ENCODE measurements around the gene COG7. TPM values are rescaled to one million over a fixed set of nuclear protein-coding genes. Genes with fewer than 3 reads are reported as not detected.

Gene COG7
- total RNA-seq, 1 experiment from 2014 or later: 22.1 TPM

GRCh38 chr16:23410176-23410575 is 42.8 kb downstream of the COG7 start:
- no peak overlapping the region for H3K4me2 ChIP-seq (ENCODE audit: low read length)
- no peaks in the 10 kb centered on the region for H3K4me1 ChIP-seq (ENCODE audit: control insufficient read depth in 1 of 2, insufficient read depth in 2 of 2, low read length in 2 of 2)
- no peaks in the 10 kb centered on the region for H3K9me3 ChIP-seq (ENCODE audit: control insufficient read depth in 1 of 2, insufficient read depth in 1 of 2, low read depth in 1 of 2, low read length in 2 of 2)
- no peak for TF ChIP-seq SP1 (IDR thresholded peaks at IDR 0.05; ENCODE audit: low read depth)
- no peak for TF ChIP-seq EZH2phosphoT487 (IDR thresholded peaks at IDR 0.05; ENCODE audit: borderline replicate concordance)
- TF ChIP-seq ZFX (IDR thresholded peaks at IDR 0.05): no peak
- TF ChIP-seq REST (IDR thresholded peaks at IDR 0.05; ENCODE audit: low read depth): no peak
- TF ChIP-seq EZH2 (IDR thresholded peaks at IDR 0.05): no peak
- TF ChIP-seq CEBPB (IDR thresholded peaks at IDR 0.05; ENCODE audit: low read depth): no peak
- no peaks in the 10 kb centered on the region for H3K9me2 ChIP-seq (ENCODE audit: insufficient read depth)
- no peak overlapping the region for H3K9ac ChIP-seq (ENCODE audit: low read length)
- no peak overlapping the region for H3K4me3 ChIP-seq (replicated peaks in 1 of 2; ENCODE audit: low read depth in 1 of 2, low read length in 2 of 2)
- H4K20me1 ChIP-seq (ENCODE audit: insufficient read depth): no peaks in the 10 kb centered on the region
- ATAC-seq: no peak
- H3K27me3 ChIP-seq (ENCODE audit: insufficient read depth, low read length): no peaks in the 10 kb centered on the region
- DNase-seq (ENCODE audit: low read depth, low spot score): no peak
- intact Hi-C loops (cut with micrococcal nuclease): no loop called here
- no peak overlapping the region for H3K27ac ChIP-seq (ENCODE audit: low read depth, low read length)
- no TSS peak for BruUV-seq (replicated peaks)
- H3K36me3 ChIP-seq (ENCODE audit: control insufficient read depth in 1 of 2, insufficient read depth in 2 of 2, low read length in 2 of 2): peaks cover 8 to 18% of the 10 kb centered on the region in 2 experiments
- POLR2A ChIA-PET: no interaction called here
- no peak overlapping the region for H2AFZ ChIP-seq (ENCODE audit: low read depth, low read length, poor library complexity, severe bottlenecking)
- CTCF ChIA-PET: no interaction called here
- RAD21 ChIA-PET (ENCODE audit: low non-redundant PET in 1 of 2, low total read pairs in 2 of 2, uncharacterized antibody in 2 of 2, unreplicated experiment in 2 of 2): no interaction called here
- no peaks in the 10 kb centered on the region for H3K79me2 ChIP-seq (ENCODE audit: insufficient read depth, low read length)

- H3K4me2 ChIP-seq (ENCODE audit: low read length): no peak overlapping the region
- ATAC-seq (no peak), DNase-seq (ENCODE audit: low read depth, low spot score) (no peak)
- no peak overlapping the region for H3K27ac ChIP-seq (ENCODE audit: low read depth, low read length)
- ChIA-PET CTCF (no interaction called here), RAD21 (ENCODE audit: low non-redundant PET in 1 of 2, low total read pairs in 2 of 2, uncharacterized antibody in 2 of 2, unreplicated experiment in 2 of 2) (no interaction called here), POLR2A (no interaction called here)
- no peak for TF ChIP-seq SP1 (IDR thresholded peaks at IDR 0.05; ENCODE audit: low read depth)
- intact Hi-C loops (cut with micrococcal nuclease): no loop called here
- H3K9ac ChIP-seq (ENCODE audit: low read length): no peak overlapping the region
- H4K20me1 ChIP-seq (ENCODE audit: insufficient read depth): no peaks in the 10 kb centered on the region
- H3K79me2 ChIP-seq (ENCODE audit: insufficient read depth, low read length): no peaks in the 10 kb centered on the region
- H3K9me2 ChIP-seq (ENCODE audit: insufficient read depth): no peaks in the 10 kb centered on the region
- peaks cover 6 to 18% of the 10 kb centered on the region in 2 experiments for H3K36me3 ChIP-seq (ENCODE audit: control insufficient read depth in 1 of 2, insufficient read depth in 2 of 2, low read length in 2 of 2)
- H2AFZ ChIP-seq (ENCODE audit: low read depth, low read length, poor library complexity, severe bottlenecking): no peak overlapping the region
- H3K4me3 ChIP-seq (replicated peaks in 1 of 2; ENCODE audit: low read depth in 1 of 2, low read length in 2 of 2): no peak overlapping the region
- no peaks in the 10 kb centered on the region for H3K4me1 ChIP-seq (ENCODE audit: control insufficient read depth in 1 of 2, insufficient read depth in 2 of 2, low read length in 2 of 2)
- H3K27me3 ChIP-seq (ENCODE audit: insufficient read depth, low read length): no peaks in the 10 kb centered on the region
- no peaks in the 10 kb centered on the region for H3K9me3 ChIP-seq (ENCODE audit: control insufficient read depth in 1 of 2, insufficient read depth in 1 of 2, low read depth in 1 of 2, low read length in 2 of 2)
- BruUV-seq (replicated peaks): no TSS peak
Measured at GRCh38 chr16:23409522-23409921, 43.5 kb downstream of the COG7 start.

Data from HCT116 (cell line).